ENCODE measurements around the gene MAP3K1. TPM values are rescaled to one million over a fixed set of nuclear protein-coding genes. Genes with fewer than 3 reads are reported as not detected.

Gene MAP3K1
- total and polyA plus RNA-seq, 11 donors: 2.1 to 19.5 (median 6.8) TPM

- Histone ChIP-seq H3K4me1 (peaks cover 0 to 99% (median 54%) of the 10 kb centered on the region in 12 donors), H3K9me3 (no peaks in the 10 kb centered on the region), H3K4me3 (no peak overlapping the region), H3K36me3 (no peaks in the 10 kb centered on the region), H3K27ac (no peak overlapping the region), H3K27me3 (no peaks in the 10 kb centered on the region)
- ATAC-seq (no peak), DNase-seq (no peak)
- WGBS, 4 donors: 72 to 82% (median 77%) methylated on average over 11 of the region's 11 CpGs
- intact Hi-C loops (cut with DNase I): no loop called here
- no peak for TF ChIP-seq POLR2A (IDR thresholded peaks at IDR 0.05)
- TF ChIP-seq, protein P1, sequence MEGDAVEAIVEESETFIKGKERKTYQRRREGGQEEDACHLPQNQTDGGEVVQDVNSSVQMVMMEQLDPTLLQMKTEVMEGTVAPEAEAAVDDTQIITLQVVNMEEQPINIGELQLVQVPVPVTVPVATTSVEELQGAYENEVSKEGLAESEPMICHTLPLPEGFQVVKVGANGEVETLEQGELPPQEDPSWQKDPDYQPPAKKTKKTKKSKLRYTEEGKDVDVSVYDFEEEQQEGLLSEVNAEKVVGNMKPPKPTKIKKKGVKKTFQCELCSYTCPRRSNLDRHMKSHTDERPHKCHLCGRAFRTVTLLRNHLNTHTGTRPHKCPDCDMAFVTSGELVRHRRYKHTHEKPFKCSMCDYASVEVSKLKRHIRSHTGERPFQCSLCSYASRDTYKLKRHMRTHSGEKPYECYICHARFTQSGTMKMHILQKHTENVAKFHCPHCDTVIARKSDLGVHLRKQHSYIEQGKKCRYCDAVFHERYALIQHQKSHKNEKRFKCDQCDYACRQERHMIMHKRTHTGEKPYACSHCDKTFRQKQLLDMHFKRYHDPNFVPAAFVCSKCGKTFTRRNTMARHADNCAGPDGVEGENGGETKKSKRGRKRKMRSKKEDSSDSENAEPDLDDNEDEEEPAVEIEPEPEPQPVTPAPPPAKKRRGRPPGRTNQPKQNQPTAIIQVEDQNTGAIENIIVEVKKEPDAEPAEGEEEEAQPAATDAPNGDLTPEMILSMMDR (IDR thresholded peaks at IDR 0.05): no peak
Observed at GRCh38 chr5:56829137-56829908, 14.0 kb downstream of the MAP3K1 start.

GRCh38 chr5:56831773-56832172 lies 16.4 kb downstream of the MAP3K1 start:
- Histone ChIP-seq H3K36me3 (no peaks in the 10 kb centered on the region), H3K4me1 (peaks cover 0 to 96% (median 49%) of the 10 kb centered on the region in 12 donors), H3K9me3 (no peaks in the 10 kb centered on the region), H3K27ac (no peak overlapping the region), H3K27me3 (no peaks in the 10 kb centered on the region), H3K4me3 (no peak overlapping the region)
- intact Hi-C loops (cut with DNase I): loop anchor here in 3 of 10 donors (10.0 kb wide), 1 partner anchor 347 kb away; no protein-coding TSS in a partner anchor
- no peak for DNase-seq
- TF ChIP-seq, protein P1 (IDR thresholded peaks at IDR 0.05): no peak
- TF ChIP-seq POLR2A (IDR thresholded peaks at IDR 0.05): no peak
- WGBS, 4 donors: 20 to 55% (median 35%) methylated on average over 1 of the region's 1 CpG
- ATAC-seq: no peak

- 75 to 79% (median 77%) methylated on average over 4 of the region's 4 CpGs for WGBS, 4 donors
- ATAC-seq (peak in 1 of 4 donors; percentile 34), DNase-seq (no peak)
- H3K36me3 ChIP-seq: no peaks in the 10 kb centered on the region
- peaks cover 0 to 96% (median 53%) of the 10 kb centered on the region in 12 donors for H3K4me1 ChIP-seq
- no peaks in the 10 kb centered on the region for H3K9me3 ChIP-seq
- H3K4me3 ChIP-seq: no peak overlapping the region
- intact Hi-C loops (cut with DNase I): loop anchor here in 3 of 10 donors (10.0 kb wide), 1 partner anchor 349 kb away; no protein-coding TSS in a partner anchor
- no peak for TF ChIP-seq POLR2A (IDR thresholded peaks at IDR 0.05)
- TF ChIP-seq, protein P1 (IDR thresholded peaks at IDR 0.05): no peak
- H3K27me3 ChIP-seq: no peaks in the 10 kb centered on the region
- no peak overlapping the region for H3K27ac ChIP-seq
Observed at GRCh38 chr5:56833325-56833724, 18.0 kb downstream of the MAP3K1 start.

DNA sequence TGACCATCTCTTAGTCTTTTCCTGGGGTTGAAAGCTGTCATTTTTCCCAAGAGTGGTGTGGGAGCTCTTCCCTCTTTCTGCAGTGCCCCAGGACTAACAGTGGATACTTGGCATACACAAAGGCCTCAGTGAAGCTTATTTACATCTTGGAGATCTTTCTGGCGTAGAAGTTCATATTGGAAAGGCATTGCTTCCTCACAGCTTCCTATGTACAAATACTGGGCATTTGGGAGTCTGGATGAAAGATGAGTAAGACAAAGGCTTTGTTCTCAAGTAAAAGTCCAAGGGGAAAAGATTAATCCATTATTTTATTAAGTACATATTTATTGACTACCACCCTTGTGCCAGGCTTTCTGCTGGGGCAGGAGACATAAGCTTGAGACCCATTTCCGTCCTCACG lies 22.0 kb downstream of the MAP3K1 start:
- no peaks in the 10 kb centered on the region for H3K36me3 ChIP-seq
- 50 to 69% (median 55%) methylated on average over 3 of the region's 3 CpGs for WGBS, 4 donors
- TF ChIP-seq, protein P1 (IDR thresholded peaks at IDR 0.05): no peak
- TF ChIP-seq POLR2A (IDR thresholded peaks at IDR 0.05): no peak
- DNase-seq: no peak
- peak overlapping the region in 10 of 12 donors; percentile 8 to 63 (median 19) for H3K27ac ChIP-seq
- intact Hi-C loops (cut with DNase I): loop anchor here in 5 of 10 donors (2.0 to 10.0 kb wide), 3 partner anchors 353 to 567 kb away; no protein-coding TSS in a partner anchor
- peaks cover 0 to 95% (median 50%) of the 10 kb centered on the region in 12 donors for H3K4me1 ChIP-seq
- no peak overlapping the region for H3K4me3 ChIP-seq
- H3K27me3 ChIP-seq: no peaks in the 10 kb centered on the region
- H3K9me3 ChIP-seq: no peaks in the 10 kb centered on the region
- no peak for ATAC-seq

Measured in heart left ventricle (tissue), 16 donors.